A549 (cell line): ENCODE results near the gene ONECUT2.

Experiments
- BHLHE40 ChIP-seq: IDR thresholded peaks from 2 replicates; pipeline ENCODE4 v1.6.1; 2012; ENCODE audit warnings: low read depth, low read length, inconsistent platforms
- CTCF ChIP-seq: fragments of >200 bp; sonication (Bioruptor Twin); formaldehyde crosslinking; IDR thresholded peaks from 3 replicates; pipeline ENCODE4 v1.5.1; 2016
- POLR2AphosphoS2 ChIP-seq: conservative IDR thresholded peaks from 2 replicates; pipeline ENCODE4 v1.6.1; 2012; ENCODE audit warnings: low read length, improper control_type of control experiment, inconsistent platforms

- TF ChIP-seq CTCF (no peak), BHLHE40 (no peak), POLR2AphosphoS2 (no peak)
Measured at GRCh38 chr18:57527556-57528229, 92.5 kb downstream of the ONECUT2 start.
